HepG2 (cell line): ENCODE results near the gene HMGN4. TPM values are rescaled to one million over a fixed set of nuclear protein-coding genes. Genes with fewer than 3 reads are reported as not detected.
A peak's percentile ranks its signal among the peaks of the same experiment; 100 is the strongest.

Experiments
- BRD4 ChIP-seq: sonication (generic); formaldehyde crosslinking; IDR thresholded peaks from 2 replicates; pipeline ENCODE4 v1.4.0; 2020; ENCODE audit warnings: missing genetic modification reagents
- CAMTA2 ChIP-seq: sonication (generic); formaldehyde crosslinking; IDR thresholded peaks from 2 replicates; pipeline ENCODE4 v1.4.0; 2020; ENCODE audit warnings: mild to moderate bottlenecking, missing genetic modification reagents, borderline replicate concordance
- HDAC1 ChIP-seq: sonication (generic); formaldehyde crosslinking; IDR thresholded peaks from 2 replicates; pipeline ENCODE4 v1.5.1; 2020; ENCODE audit warnings: mild to moderate bottlenecking, missing genetic modification reagents
- HNRNPLL ChIP-seq: fragments of 200-400 bp; formaldehyde crosslinking; IDR thresholded peaks from 2 replicates; pipeline ENCODE4 v1.6.1; 2017; ENCODE audit warnings: mild to moderate bottlenecking, low read depth, low read length; ENCODE audit not compliant: poor library complexity, severe bottlenecking
- HOXA9 ChIP-seq: sonication (generic); formaldehyde crosslinking; IDR thresholded peaks from 2 replicates; pipeline ENCODE4 v1.8.1; 2022; ENCODE audit warnings: missing genetic modification reagents, mild to moderate bottlenecking, moderate library complexity, borderline replicate concordance
- KLF12 ChIP-seq: sonication (generic); formaldehyde crosslinking; IDR thresholded peaks from 2 replicates; pipeline ENCODE4 v1.4.0; 2020; ENCODE audit warnings: missing genetic modification reagents, borderline replicate concordance
- NKX3-1 ChIP-seq: sonication (generic); formaldehyde crosslinking; IDR thresholded peaks from 2 replicates; pipeline ENCODE4 v1.5.0; 2020; ENCODE audit warnings: missing genetic modification reagents
- NR2C2 ChIP-seq: sonication (generic); formaldehyde crosslinking; IDR thresholded peaks from 2 replicates; pipeline ENCODE4 v1.4.0; 2020; ENCODE audit warnings: missing genetic modification reagents, mild to moderate bottlenecking, moderate library complexity, borderline replicate concordance
- POLR2AphosphoS2 ChIP-seq: IDR thresholded peaks from 2 replicates; pipeline ENCODE4 v1.6.1; 2011; ENCODE audit warnings: low read depth, low read length, improper control_type of control experiment
- REXO4 ChIP-seq: sonication (generic); formaldehyde crosslinking; IDR thresholded peaks from 2 replicates; pipeline ENCODE4 v1.8.0; 2022; ENCODE audit warnings: missing genetic modification reagents, mild to moderate bottlenecking, borderline replicate concordance
- SRSF9 ChIP-seq: fragments of 200-400 bp; formaldehyde crosslinking; IDR thresholded peaks from 2 replicates; pipeline ENCODE4 v1.6.1; 2018; ENCODE audit warnings: borderline replicate concordance, mild to moderate bottlenecking, low read depth, low read length; ENCODE audit not compliant: insufficient read depth, poor library complexity, severe bottlenecking
- TAF1 ChIP-seq: sonication (generic); formaldehyde crosslinking; IDR thresholded peaks from 2 replicates; pipeline ENCODE4 v1.4.0; 2020; ENCODE audit warnings: missing genetic modification reagents
- ZIK1 ChIP-seq: sonication (generic); formaldehyde crosslinking; IDR thresholded peaks from 2 replicates; pipeline ENCODE4 v1.5.0; 2020; ENCODE audit warnings: mild to moderate bottlenecking, low read depth, missing genetic modification reagents, borderline replicate concordance
- ZNF350 ChIP-seq: sonication (generic); formaldehyde crosslinking; IDR thresholded peaks from 2 replicates; pipeline ENCODE4 v1.4.0; 2020; ENCODE audit warnings: mild to moderate bottlenecking, low read depth, missing genetic modification reagents, borderline replicate concordance
- ZNF354B ChIP-seq: sonication (generic); formaldehyde crosslinking; IDR thresholded peaks from 2 replicates; pipeline ENCODE4 v1.8.0; 2022; ENCODE audit warnings: mild to moderate bottlenecking, missing genetic modification reagents
- ZNF546 ChIP-seq: sonication (generic); formaldehyde crosslinking; conservative IDR thresholded peaks from 2 replicates; pipeline ENCODE4 v1.8.1; 2023; ENCODE audit warnings: mild to moderate bottlenecking, missing genetic modification reagents
- polyA plus RNA-seq, 8 experiments: library from polyadenylated mRNA; depleted of rRNA in 3 of 8; stranded (reverse) in 7 of 8; unstranded in 1 of 8; fragments of >200 nt; fragmentation: Illumina TruSeq in 4 of 8; extraction: Trizol in 4 of 8; gene quantifications; 2 replicates each; pipeline versions ENCODE4 v1.2.1 to v1.2.3, GENCODE V29; 2011 to 2016; ENCODE audit warnings: low read depth in 4 of 8, missing spikeins in 1 of 8, mixed read lengths in 1 of 8; ENCODE audit not compliant: insufficient read depth in 1 of 8
- total RNA-seq, 5 experiments: library from RNA; depleted of rRNA; stranded (reverse); fragments of >200 nt; fragmentation: Illumina TruSeq; extraction: Trizol; gene quantifications; 2 replicates each; pipeline ENCODE4 v1.2.3, GENCODE V29; 2016; ENCODE audit warnings: low read depth in 1 of 5
- TF ChIP-seq, protein P1 (sequence below): sonication (generic); formaldehyde crosslinking; IDR thresholded peaks from 2 replicates; pipeline ENCODE4 v1.4.0; 2020; ENCODE audit warnings: mild to moderate bottlenecking, missing genetic modification reagents
- TF ChIP-seq, protein P2 (sequence below): sonication (generic); formaldehyde crosslinking; IDR thresholded peaks from 2 replicates; pipeline ENCODE4 v1.5.0; 2020; ENCODE audit warnings: mild to moderate bottlenecking, low read depth, missing genetic modification reagents, borderline replicate concordance
- TF ChIP-seq, protein P3 (sequence below): IDR thresholded peaks from 2 replicates; pipeline ENCODE4 v1.6.1; 2016; ENCODE audit warnings: missing compliant biosample characterization, missing genetic modification reagents, borderline replicate concordance
- TF ChIP-seq, protein P4 (sequence below): sonication (generic); formaldehyde crosslinking; IDR thresholded peaks from 2 replicates; pipeline ENCODE4 v1.5.0; 2020; ENCODE audit warnings: missing genetic modification reagents, mild to moderate bottlenecking, borderline replicate concordance
- TF ChIP-seq, protein P5 (sequence below): sonication (generic); formaldehyde crosslinking; IDR thresholded peaks from 2 replicates; pipeline ENCODE4 v1.8.1; 2023; ENCODE audit warnings: mild to moderate bottlenecking, missing genetic modification reagents

The HMGN4 gene
- total and polyA plus RNA-seq, 2 of the 13 experiments (the other 11 are each of a cell fraction or from before 2014, with no cell fraction given) = 39.9 to 52.1 TPM

DNA sequence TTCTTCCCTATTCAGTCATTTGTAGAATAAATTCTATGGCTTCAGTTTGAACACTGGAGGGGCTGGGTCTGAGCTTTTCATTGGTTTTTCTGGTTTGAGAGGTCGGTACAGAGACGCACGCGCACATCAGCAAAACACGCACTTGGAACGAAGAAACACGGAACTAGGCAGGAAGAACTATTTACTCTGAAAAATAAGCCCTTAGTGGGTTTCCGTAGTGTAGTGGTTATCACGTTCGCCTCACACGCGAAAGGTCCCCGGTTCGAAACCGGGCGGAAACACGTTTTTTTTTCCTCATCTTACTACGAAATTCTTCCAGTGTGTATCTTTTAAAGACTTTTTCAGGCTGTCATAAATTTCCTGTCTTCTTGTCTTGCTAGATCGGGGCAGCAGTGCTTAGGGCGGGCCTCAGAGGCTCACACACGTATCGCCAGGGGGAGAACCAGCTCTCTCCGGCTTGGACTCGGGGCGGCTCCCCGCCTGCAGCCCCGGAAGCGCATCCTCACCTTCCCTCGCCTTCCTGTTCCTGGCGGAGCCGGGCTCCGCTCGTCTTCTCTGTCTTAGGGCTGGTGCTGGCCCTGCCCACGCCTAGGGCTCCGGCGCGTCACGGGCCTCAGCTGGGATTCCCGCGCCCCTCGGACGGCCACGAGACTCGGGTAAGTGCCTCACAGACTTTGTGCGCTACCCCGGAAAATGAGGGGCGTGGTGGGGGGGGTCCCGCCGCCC, at the start of gene HMGN4 (continued):
- TF ChIP-seq REXO4 (CRISPR knock-in tag) = no peak
- peak; percentile 98 for TF ChIP-seq NR2C2 (CRISPR knock-in tag)
- peak; percentile 34 for TF ChIP-seq ZNF350 (CRISPR knock-in tag)
- no peak for TF ChIP-seq SRSF9
- TF ChIP-seq, protein P1, sequence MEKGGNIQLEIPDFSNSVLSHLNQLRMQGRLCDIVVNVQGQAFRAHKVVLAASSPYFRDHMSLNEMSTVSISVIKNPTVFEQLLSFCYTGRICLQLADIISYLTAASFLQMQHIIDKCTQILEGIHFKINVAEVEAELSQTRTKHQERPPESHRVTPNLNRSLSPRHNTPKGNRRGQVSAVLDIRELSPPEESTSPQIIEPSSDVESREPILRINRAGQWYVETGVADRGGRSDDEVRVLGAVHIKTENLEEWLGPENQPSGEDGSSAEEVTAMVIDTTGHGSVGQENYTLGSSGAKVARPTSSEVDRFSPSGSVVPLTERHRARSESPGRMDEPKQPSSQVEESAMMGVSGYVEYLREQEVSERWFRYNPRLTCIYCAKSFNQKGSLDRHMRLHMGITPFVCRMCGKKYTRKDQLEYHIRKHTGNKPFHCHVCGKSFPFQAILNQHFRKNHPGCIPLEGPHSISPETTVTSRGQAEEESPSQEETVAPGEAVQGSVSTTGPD = peak; percentile 74; the same call in 1 of the 2 replicates
- no peak for TF ChIP-seq POLR2AphosphoS2
- TF ChIP-seq CAMTA2 (CRISPR knock-in tag) = no peak
- peak; percentile 93 for TF ChIP-seq ZNF546 (CRISPR knock-in tag)
- no peak for TF ChIP-seq HOXA9 (CRISPR knock-in tag)
- TF ChIP-seq, protein P2, sequence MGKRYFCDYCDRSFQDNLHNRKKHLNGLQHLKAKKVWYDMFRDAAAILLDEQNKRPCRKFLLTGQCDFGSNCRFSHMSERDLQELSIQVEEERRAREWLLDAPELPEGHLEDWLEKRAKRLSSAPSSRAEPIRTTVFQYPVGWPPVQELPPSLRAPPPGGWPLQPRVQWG (CRISPR knock-in tag) = no peak
- TF ChIP-seq NKX3-1 (CRISPR knock-in tag) = peak; percentile 27; the same call in 1 of the 2 replicates
- TF ChIP-seq, protein P3, sequence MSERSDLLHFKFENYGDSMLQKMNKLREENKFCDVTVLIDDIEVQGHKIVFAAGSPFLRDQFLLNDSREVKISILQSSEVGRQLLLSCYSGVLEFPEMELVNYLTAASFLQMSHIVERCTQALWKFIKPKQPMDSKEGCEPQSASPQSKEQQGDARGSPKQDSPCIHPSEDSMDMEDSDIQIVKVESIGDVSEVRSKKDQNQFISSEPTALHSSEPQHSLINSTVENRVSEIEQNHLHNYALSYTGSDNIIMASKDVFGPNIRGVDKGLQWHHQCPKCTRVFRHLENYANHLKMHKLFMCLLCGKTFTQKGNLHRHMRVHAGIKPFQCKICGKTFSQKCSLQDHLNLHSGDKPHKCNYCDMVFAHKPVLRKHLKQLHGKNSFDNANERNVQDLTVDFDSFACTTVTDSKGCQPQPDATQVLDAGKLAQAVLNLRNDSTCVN (CRISPR knock-in tag) = no peak
- TF ChIP-seq ZNF354B (CRISPR knock-in tag) = no peak
- TF ChIP-seq KLF12 (CRISPR knock-in tag) = peak; percentile 94
- TF ChIP-seq, protein P4, sequence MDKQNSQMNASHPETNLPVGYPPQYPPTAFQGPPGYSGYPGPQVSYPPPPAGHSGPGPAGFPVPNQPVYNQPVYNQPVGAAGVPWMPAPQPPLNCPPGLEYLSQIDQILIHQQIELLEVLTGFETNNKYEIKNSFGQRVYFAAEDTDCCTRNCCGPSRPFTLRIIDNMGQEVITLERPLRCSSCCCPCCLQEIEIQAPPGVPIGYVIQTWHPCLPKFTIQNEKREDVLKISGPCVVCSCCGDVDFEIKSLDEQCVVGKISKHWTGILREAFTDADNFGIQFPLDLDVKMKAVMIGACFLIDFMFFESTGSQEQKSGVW (CRISPR knock-in tag) = no peak
- TF ChIP-seq, protein P5, sequence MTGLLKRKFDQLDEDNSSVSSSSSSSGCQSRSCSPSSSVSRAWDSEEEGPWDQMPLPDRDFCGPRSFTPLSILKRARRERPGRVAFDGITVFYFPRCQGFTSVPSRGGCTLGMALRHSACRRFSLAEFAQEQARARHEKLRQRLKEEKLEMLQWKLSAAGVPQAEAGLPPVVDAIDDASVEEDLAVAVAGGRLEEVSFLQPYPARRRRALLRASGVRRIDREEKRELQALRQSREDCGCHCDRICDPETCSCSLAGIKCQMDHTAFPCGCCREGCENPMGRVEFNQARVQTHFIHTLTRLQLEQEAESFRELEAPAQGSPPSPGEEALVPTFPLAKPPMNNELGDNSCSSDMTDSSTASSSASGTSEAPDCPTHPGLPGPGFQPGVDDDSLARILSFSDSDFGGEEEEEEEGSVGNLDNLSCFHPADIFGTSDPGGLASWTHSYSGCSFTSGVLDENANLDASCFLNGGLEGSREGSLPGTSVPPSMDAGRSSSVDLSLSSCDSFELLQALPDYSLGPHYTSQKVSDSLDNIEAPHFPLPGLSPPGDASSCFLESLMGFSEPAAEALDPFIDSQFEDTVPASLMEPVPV (CRISPR knock-in tag) = no peak
- TF ChIP-seq BRD4 (CRISPR knock-in tag) = no peak
- TF ChIP-seq HNRNPLL = peak; percentile 90
- TF ChIP-seq ZIK1 = no peak; the same call in 1 of the 2 replicates
- TF ChIP-seq TAF1 (CRISPR knock-in tag) = peak; percentile 83
- TF ChIP-seq HDAC1 (CRISPR knock-in tag) = peak; percentile 81
